Neural crest cell (in vitro differentiated cells): ENCODE data around the gene BEAN1. TPM values are rescaled to one million over a fixed set of nuclear protein-coding genes. Genes with fewer than 3 reads are reported as not detected.

Experiments
- DNase-seq: peaks from one replicate; pipeline ENCODE4 v3.0.0; 2021; ENCODE audit warnings: low read depth, mixed read lengths, low spot score
- H3K27ac Mint-ChIP-seq: one replicate; pipeline ENCODE4 v1.8.0; 2021; ENCODE audit warnings: mild to moderate bottlenecking, mixed read lengths; ENCODE audit not compliant: unreplicated experiment
- H3K27me3 Mint-ChIP-seq: 2 replicates; pipeline ENCODE4 v1.8.0; 2021; ENCODE audit warnings: low read depth, mild to moderate bottlenecking, mixed read lengths
- H3K36me3 Mint-ChIP-seq: 2 replicates; pipeline ENCODE4 v1.8.0; 2021; ENCODE audit warnings: low read depth, mild to moderate bottlenecking, mixed read lengths
- H3K4me1 Mint-ChIP-seq: 2 replicates; pipeline ENCODE4 v1.8.0; 2021; ENCODE audit warnings: mixed read lengths
- H3K4me3 Mint-ChIP-seq: one replicate; pipeline ENCODE4 v1.8.0; 2021; ENCODE audit warnings: mild to moderate bottlenecking, mixed read lengths
- H3K9me3 Mint-ChIP-seq: 2 replicates; pipeline ENCODE4 v1.8.0; 2021; ENCODE audit warnings: mixed read lengths
- total RNA-seq: library from RNA; stranded (reverse); gene quantifications from 2 replicates; pipeline ENCODE4 v1.2.1, GENCODE V29; 2021
- TF ChIP-seq, protein P1 (sequence below): fragments of 200-600 bp; sonication (generic); conservative IDR thresholded peaks from 2 replicates; pipeline ENCODE4 v1.5.0; 2021; ENCODE audit warnings: antibody characterized with exemption, mild to moderate bottlenecking

Gene BEAN1
- total RNA-seq, 1 donor from 2014 or later: 1.5 TPM

DNA sequence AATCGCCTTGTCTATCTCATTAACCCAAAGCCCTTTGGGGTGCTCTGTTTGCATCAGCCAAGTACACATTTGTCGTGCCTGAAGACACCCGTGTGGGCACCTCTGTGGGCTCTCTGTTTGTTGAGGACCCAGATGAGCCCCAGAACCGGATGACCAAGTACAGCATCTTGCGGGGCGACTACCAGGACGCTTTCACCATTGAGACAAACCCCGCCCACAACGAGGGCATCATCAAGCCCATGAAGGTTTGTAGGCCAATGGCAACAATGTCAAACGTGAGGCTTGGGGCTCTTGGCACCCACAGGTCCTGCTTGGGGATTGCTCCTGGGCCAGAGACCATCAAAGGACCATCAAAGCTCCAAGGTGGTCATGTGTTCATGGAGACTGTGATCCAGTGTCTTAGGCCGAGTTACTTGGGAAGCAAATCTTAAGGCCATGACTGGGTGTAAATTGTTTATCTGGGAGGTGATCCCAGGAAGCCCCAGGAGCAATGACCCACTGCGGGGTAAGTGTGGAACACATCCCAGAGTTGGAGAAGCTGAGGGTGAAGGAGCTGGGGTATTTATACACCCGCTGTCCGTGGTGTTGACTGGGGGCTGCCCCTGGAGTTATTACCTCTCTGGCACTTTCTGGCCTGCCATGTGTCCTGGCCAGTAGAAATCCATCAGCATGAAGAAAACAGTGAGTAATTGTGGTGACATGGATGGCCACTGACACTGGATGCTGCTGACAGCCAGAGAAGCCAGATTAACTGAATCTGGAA is 36.6 kb upstream of the BEAN1 start:
- no peaks in the 10 kb centered on the region for H3K9me3 Mint-ChIP-seq
- no peak overlapping the region for H3K27ac Mint-ChIP-seq
- H3K4me3 Mint-ChIP-seq: no peak overlapping the region
- no peaks in the 10 kb centered on the region for H3K36me3 Mint-ChIP-seq
- DNase-seq: no peak
- H3K4me1 Mint-ChIP-seq: no peaks in the 10 kb centered on the region
- TF ChIP-seq, protein P1, sequence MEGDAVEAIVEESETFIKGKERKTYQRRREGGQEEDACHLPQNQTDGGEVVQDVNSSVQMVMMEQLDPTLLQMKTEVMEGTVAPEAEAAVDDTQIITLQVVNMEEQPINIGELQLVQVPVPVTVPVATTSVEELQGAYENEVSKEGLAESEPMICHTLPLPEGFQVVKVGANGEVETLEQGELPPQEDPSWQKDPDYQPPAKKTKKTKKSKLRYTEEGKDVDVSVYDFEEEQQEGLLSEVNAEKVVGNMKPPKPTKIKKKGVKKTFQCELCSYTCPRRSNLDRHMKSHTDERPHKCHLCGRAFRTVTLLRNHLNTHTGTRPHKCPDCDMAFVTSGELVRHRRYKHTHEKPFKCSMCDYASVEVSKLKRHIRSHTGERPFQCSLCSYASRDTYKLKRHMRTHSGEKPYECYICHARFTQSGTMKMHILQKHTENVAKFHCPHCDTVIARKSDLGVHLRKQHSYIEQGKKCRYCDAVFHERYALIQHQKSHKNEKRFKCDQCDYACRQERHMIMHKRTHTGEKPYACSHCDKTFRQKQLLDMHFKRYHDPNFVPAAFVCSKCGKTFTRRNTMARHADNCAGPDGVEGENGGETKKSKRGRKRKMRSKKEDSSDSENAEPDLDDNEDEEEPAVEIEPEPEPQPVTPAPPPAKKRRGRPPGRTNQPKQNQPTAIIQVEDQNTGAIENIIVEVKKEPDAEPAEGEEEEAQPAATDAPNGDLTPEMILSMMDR: no peak
- no peaks in the 10 kb centered on the region for H3K27me3 Mint-ChIP-seq

DNA sequence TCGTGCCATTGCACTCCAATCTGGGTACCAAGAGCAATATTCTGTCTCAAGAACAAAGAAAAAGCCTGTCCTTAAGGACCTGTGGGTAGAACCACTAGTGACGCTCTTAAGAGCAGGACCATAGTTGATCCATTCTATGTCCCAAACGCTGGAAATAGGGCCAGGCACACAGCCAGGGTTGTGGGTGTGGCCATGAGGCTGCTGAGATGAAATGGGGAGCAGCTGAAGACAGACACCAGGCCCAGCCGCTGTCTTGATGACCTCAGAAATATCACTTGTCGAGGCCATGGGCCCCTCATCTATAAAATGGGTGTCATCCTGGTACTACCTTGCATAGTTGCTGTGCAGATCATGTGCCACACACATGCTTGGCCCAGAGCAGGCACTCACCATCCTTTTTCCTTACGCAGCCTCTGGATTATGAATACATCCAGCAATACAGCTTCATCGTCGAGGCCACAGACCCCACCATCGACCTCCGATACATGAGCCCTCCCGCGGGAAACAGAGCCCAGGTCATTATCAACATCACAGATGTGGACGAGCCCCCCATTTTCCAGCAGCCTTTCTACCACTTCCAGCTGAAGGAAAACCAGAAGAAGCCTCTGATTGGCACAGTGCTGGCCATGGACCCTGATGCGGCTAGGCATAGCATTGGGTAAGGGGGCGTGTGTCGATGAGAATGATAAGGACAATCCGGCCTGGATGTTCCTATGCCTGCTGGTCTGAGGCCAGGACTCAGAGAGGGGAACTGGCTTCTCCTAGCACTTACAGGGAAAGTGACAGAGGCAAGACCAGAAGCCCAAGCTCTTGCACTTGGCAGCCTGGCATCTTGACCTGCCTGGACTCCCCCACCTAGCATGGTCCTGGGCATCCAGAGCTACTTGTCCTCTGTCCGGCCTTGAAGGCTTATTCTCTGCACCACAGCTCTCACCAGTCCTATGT is 35.1 kb upstream of the BEAN1 start:
- no peak overlapping the region for H3K4me3 Mint-ChIP-seq
- DNase-seq: no peak
- TF ChIP-seq, protein P1: no peak

DNA sequence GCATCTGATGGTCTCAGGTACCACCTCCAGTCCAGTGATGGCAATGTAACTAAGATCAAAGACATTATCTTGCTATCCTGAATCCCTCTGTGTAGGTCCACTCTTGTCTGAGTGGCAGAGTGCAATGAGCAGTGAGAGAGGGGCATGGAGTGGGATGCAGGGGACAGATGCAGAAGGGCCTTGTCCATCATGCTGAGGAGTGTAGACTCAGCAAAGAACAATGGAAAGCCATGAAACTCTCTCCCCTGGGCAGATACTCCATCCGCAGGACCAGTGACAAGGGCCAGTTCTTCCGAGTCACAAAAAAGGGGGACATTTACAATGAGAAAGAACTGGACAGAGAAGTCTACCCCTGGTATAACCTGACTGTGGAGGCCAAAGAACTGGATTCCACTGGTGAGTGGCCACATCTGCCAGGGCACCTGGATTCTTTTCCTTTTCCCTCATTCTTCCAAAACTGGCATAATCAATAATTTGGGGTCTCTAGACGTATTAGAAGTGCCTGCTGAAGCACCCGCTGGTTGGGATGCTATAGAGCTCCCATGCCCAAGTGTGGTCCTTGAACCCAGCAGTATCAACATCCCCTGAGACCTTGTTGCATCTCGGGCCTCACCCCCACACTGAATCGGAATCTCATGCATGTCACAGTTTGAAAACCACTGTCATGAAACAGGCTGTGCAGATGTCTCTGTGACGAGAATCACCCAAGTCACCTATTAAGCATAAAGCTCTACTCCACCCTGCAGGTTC is 31.1 kb upstream of the BEAN1 start:
- H3K4me3 Mint-ChIP-seq: no peak overlapping the region
- no peaks in the 10 kb centered on the region for H3K9me3 Mint-ChIP-seq
- DNase-seq: no peak
- H3K27me3 Mint-ChIP-seq: no peaks in the 10 kb centered on the region
- H3K4me1 Mint-ChIP-seq: peaks cover 7% of the 10 kb centered on the region
- TF ChIP-seq, protein P1: no peak
- no peaks in the 10 kb centered on the region for H3K36me3 Mint-ChIP-seq
- no peak overlapping the region for H3K27ac Mint-ChIP-seq

More for the DNA sequence above, 35.1 kb upstream of the BEAN1 start:
- no peaks in the 10 kb centered on the region for H3K27me3 Mint-ChIP-seq
- no peak overlapping the region for H3K27ac Mint-ChIP-seq
- H3K4me1 Mint-ChIP-seq: no peaks in the 10 kb centered on the region
- no peaks in the 10 kb centered on the region for H3K36me3 Mint-ChIP-seq
- no peaks in the 10 kb centered on the region for H3K9me3 Mint-ChIP-seq

DNA sequence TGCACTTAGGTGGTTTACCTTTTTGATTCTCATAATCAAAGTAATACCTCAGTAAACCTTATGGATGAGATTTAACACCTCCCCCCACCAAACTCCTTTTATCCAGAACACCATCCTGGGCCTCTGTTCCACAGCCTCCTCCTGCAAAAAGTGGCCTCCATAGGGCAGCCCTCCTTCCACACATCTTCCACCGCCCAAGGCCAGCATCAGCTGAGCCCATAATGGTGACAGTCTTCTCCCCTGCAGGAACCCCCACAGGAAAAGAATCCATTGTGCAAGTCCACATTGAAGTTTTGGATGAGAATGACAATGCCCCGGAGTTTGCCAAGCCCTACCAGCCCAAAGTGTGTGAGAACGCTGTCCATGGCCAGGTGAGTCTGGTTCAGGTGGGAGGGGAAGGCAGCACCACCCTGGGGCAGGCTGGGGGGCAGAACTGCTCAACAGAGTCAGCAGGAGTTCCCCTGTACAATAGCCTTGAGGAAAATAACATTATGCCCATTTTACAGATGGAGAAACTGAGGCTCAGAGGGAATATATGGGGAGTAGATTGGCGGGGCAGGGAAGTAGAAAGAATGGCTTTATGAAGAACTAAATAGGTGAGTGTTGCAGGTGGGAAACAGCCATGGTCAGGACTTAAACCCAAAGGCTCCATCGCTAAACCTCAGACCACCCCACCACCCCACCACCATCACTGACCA is 29.2 kb upstream of the BEAN1 start:
- peaks cover 7% of the 10 kb centered on the region for H3K4me1 Mint-ChIP-seq
- H3K9me3 Mint-ChIP-seq: no peaks in the 10 kb centered on the region
- H3K27ac Mint-ChIP-seq: no peak overlapping the region
- no peak for DNase-seq
- TF ChIP-seq, protein P1: no peak
- H3K36me3 Mint-ChIP-seq: no peaks in the 10 kb centered on the region
- H3K27me3 Mint-ChIP-seq: no peaks in the 10 kb centered on the region
- no peak overlapping the region for H3K4me3 Mint-ChIP-seq

DNA sequence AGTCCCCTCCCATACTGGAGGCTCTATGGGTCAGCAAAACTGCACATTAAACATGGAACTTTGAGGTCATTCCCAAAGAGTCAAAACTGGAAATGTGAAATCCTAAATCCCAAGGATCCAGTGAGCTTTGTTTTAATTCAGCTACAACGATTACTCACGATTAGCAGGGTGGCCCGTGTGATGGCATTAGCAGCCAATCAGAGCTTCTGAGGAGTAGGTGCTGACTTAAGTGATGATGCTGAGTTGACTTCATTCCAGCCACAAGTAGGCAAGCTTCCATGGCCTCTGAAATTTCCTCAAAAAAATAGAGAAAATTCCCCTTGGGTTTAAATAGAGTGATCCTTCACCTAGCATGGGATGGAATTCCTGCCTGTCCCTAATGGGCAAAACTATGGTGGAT is 28.1 kb upstream of the BEAN1 start:
- H3K27me3 Mint-ChIP-seq: no peaks in the 10 kb centered on the region
- DNase-seq: no peak
- no peaks in the 10 kb centered on the region for H3K36me3 Mint-ChIP-seq
- peaks cover 7% of the 10 kb centered on the region for H3K4me1 Mint-ChIP-seq
- H3K4me3 Mint-ChIP-seq: no peak overlapping the region
- no peaks in the 10 kb centered on the region for H3K9me3 Mint-ChIP-seq
- TF ChIP-seq, protein P1: no peak
- H3K27ac Mint-ChIP-seq: no peak overlapping the region
